ENCODE data around the gene EIF4G3.

GRCh38 chr1:21032741-21033140 lies 144.0 kb downstream of the EIF4G3 start:
- no peak for TF ChIP-seq CTCF (IDR thresholded peaks at IDR 0.05 in 8 of 11, conservative IDR thresholded peaks at IDR 0.05 in 3 of 11)
- no peak for TF ChIP-seq POLR2A (IDR thresholded peaks at IDR 0.05)

Data from spleen (tissue), 7 donors.